T-helper 1 cell (primary cell): ENCODE data around the gene RAD51B.

Source experiments
- DNase-seq, 5 donors: peaks; one replicate each; pipeline ENCODE4 v3.0.0-alpha.2; 2012 to 2020

Gene RAD51B

GRCh38 chr14:68632054-68632895 is 812.7 kb downstream of the RAD51B start:
- no peak for DNase-seq

DNA sequence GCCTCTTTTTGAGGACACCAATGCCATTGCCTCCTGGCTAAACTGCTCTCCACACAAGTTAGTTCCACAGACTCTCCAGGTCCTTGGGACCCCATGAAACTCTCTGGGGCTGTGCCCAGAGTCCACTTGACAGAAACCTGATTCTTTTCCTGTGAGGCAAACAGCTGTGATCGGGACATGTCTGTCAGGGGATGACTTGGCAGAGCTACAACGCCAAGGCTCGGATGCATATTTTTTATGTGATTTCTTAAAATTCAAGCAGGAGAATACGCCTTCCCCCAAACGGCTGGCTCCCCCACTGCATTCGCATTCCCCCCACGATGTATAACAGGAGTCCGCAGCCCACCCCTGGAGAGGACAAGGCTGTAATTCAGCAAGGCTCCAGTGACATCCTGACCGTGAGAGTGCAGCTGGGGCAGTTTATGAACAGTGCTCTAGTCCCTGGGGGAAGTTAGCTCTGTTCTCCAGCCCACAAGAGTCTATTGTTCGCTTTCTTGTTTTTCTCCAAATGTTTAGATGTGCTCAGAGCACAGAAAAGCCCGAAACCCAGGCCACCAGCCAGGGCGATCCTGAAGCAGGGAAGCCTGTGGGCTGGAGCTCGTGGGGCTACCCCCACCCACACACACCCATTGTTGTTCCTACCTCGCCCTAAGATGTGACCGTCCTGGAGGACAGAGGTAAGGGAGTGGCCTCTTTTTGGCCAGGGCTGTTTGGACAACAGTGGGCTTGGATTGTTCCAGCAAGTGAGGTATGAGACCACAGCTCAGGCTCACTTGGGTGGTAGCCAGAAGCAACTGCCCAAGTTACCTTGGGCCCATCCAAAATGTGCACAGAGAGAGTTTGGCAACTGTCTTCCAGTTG is 813.8 kb downstream of the RAD51B start:
- DNase-seq: no peak

GRCh38 chr14:68634332-68634731 is 814.8 kb downstream of the RAD51B start:
- no peak for DNase-seq

GRCh38 chr14:68634874-68635595 is 815.5 kb downstream of the RAD51B start:
- no peak for DNase-seq

DNA sequence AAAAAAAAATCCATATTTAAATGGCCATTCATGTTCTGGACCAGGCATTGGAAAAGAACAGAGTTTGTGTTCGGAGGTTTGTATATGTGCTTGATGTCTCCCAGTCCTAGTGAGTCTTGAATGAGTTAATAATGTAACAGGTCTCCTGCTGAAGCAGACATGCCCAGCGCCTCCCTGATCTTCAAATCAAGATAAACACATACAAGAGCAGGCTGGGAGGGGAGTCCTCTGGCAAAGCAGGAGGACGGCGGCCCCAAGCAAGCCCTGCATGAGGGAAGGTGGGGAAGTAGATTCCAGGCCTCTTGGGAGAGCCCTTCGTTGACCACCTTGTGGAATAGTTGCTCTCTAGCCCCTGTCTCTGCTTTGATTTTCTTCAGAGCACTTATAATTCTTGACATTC is 817.0 kb downstream of the RAD51B start:
- DNase-seq: no peak

DNA sequence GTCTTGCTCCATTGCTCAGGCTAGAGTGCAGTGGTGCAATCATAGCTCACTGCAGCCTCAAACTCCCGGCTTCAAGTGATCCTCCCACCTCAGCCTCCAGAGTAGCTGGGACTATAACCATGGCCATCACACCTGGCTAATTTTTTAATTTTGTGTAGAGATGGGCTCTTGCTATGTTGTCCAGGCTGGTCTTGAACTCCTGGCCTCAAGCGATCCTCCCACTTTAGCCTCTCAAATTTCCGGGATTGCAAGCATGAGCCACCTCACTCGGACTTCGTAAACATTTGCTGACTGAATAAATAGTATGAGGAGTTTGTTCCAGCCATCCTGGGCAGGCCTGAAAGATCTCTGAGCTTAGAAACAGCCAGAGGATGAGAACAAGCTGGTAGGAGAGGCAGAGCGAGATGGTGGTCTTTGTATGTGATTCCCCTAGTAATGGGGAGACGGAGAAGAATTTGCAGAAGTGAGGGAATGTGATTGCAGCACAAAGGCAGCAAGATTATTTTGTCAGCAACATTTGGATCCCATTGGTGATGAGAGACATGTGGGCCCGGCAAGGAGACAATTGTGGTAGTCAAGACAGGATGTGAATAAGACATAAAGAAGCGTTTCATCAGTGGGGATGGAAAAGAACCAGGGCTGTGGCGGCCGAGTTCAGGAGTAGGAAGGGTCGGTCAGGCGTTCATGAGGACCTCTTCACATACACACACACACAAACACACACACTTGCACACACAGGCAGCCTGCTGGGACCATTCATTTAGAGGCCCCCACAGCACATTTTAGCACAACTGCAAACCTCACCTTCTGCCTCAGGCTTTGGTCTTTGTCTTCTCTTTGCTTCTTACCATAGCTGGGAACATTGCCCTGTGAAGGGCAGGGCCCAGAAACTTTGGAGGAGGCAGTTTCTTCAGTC is 817.8 kb downstream of the RAD51B start:
- no peak for DNase-seq

DNA sequence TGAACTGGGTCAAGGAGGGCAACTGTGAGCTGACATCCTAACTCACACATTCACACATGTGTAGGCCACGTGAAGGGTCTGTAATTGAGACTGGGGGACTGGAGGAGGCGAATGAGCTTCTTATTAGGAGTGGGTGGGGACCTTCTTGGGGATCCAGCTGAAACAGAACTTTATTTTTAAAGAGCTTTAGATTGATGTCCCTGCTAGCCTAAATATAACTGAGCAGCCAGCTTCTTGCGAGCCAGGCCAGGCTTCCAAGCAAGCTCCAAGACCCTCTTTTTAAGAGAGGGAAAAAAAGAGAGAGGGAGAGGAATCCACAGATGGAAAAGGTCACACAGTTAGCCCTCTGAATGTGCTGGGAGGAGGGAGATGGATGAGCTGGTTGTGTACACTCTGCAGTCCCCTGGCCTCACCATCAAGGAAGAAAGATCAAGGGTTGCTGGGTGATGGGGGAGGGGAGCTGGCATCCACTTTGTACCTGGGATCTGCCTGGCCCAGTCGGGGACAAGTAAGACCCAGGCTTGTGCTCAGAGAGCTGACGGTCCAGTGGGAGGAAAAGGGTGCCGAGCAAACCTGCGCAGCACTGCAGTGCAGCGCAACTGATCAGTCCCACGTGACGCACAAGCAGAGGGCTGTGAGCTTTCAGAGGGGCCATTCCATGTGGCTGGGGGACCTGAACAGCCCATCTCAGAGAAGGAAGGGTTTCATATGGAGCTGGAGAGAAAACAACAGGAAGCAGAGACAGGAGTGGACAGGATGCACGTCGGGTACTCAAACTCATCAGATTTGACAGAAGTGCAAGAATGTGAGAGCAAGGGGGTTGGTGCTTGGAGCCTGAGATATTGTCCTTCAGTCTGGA is 818.8 kb downstream of the RAD51B start:
- DNase-seq: no peak

DNA sequence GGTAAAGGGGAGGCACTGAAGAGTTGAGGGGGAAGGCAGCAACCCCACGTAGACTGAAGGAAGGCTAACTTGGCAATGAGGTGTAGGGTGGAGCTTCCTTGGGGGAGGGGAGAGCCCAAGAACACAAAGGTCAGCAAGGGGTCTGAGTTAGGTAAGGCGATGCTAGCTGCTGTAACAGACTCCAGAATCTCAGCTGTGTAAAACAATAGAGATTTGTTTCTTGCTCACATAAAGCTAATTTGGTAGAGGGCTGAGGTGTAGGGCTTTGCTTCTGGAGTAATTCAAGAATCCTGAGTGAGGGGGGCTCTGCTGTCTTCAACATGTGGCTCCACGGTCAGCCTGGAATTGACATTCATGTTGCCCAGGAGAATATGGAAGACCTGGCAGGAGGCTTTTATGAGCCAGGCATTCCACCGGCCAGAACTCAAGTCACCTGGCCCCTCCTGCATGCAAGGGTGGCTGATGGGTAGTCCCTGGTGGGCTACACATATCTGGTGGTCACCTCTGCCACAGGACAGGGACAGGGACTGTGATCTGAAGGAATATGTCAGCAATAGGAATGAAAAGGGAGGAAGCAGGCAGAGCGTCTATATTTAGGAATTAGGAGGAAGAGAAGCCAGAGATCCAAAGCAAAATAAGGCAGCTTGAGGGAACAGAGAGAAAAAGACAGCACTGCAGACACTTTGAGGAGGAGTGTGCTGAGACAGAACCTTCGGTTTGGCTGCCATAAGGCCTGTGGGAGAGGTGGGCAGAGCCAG is 819.6 kb downstream of the RAD51B start:
- DNase-seq: no peak

GRCh38 chr14:68639758-68640574 is 820.4 kb downstream of the RAD51B start:
- no peak for DNase-seq

DNA sequence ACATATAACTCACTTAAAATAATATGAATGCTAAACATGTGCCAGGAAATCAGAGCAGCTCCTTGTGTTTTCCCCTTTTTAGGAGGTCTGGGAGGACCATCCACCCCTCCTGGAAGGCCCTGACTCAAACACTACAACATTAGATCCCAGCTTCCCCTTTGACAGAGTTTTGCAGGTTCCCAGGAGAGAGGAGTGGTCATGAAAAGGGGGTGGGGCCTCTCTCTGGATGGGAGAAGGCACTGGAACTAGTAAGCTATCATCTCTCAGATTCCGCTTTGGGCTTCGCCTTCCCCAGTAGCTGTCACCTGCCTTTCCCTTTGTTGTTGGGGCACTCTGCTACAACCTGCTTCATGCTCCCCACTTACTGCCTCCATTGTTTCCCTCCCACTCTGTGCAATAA is 824.1 kb downstream of the RAD51B start:
- no peak for DNase-seq

DNA sequence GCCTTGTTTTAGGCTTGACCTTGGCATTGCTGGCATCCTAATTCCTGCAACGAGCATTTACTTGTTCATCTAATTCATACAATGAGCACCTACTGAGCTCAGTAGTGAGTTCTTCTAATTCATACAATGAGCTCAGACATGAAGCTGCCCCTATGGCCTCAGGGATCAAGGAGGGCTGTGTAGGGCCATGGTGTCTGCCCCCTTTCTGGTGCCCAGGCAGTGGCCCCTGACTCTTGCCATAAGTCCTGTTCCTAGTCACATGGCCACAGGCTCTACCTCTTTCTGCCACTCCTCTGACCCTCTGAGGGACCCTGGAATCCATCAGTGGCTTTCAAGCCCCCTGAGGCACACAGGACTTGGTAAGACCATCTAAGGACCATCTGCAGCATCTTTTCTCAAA is 824.5 kb downstream of the RAD51B start:
- DNase-seq: no peak

DNA sequence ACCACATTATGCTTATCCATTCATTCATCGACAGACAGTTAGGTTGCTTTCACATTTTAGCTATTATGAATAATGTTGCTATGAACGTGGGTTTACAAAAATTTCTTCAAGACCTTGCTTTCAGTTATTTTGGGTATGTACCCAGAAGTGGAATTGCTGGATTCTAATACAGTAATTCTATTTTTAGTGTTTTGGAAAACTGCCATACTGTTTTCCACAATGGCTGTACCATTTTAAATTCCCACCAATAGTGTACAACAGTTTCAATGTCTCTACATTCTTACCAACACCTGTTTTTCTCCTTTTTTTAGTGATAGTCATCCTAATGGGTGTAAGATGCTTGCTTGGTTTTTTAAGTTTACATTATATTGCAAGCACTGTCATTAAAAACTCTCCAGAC is 825.8 kb downstream of the RAD51B start:
- DNase-seq: no peak

- DNase-seq: no peak
Measured at GRCh38 chr14:68649476-68650189, 830.1 kb downstream of the RAD51B start.

DNA sequence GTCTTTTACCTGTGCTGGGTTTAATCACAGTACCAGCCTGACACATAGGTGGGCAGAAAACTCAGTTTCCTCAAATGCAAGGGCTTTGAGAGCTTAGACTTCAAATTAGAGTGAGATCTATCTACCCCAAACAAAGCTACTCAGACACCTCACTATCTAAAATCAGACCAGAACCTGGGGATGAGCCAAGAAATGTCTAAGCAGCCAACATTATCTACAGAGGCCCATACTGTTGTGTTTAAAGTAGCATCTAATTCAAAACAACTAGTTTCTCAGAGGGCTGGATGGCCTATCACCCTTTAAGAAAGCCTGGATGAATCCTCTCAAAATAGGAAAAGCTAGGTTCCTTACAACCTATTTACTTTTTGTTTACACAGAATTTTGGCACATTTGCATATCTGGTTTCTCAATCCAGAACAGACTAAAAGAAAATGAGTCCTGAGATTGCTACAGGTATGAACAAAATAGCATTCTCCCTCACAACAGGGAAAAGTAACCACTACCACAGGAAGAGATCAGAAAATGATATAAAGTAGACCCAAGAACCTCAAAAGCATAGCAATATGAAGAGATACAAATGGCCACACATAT is 830.9 kb downstream of the RAD51B start:
- no peak for DNase-seq

DNA sequence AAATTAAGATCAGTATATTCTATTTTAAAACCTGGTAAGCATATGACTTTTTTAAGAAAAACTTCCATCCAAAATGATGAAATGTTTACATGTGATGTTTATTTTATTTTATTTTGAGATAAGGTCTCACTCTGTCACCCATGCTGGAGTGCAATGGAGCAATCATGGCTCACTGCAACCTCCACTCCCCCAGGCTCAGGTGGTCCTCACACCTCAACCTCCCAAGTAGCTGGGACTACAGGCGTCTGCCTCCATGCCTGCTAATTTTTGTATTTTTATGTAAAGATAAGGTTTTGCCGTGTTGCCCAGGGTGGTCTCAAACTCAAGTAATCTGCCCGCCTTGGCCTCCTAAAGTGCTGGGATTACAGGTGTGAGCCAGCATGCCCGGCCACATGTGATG is 831.5 kb downstream of the RAD51B start:
- DNase-seq: no peak

GRCh38 chr14:68651652-68652432 is 832.3 kb downstream of the RAD51B start:
- DNase-seq: no peak

GRCh38 chr14:68652433-68652690 is 832.8 kb downstream of the RAD51B start:
- DNase-seq: no peak

DNA sequence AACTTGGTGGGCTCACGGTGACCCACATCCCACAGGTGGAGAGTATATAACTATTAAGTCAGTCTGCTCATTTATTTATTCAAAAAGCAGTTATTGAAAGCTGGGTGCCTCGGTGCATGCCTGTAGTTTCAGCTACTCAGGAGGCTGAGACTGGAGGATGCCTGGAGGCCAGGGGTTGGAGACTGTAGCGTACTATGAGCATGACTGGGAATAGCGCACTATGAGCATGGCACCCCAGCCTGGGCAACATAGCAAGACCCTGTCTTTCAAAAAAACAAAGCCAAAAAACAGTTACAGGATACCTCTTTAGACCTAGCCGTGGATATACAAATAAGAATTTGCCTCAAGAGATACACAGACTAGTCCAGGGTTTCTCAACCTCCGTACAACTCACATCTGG is 833.5 kb downstream of the RAD51B start:
- DNase-seq: no peak
